Measurements from ENCODE around the gene TMEM191C. TPM values are rescaled to one million over a fixed set of nuclear protein-coding genes. Genes with fewer than 3 reads are reported as not detected.

TMEM191C gene
- 0.37 to 1.4 TPM (median 0.79 TPM) in 5 replicates for total RNA-seq (2022; extraction: Qiagen RNA extraction)

DNA sequence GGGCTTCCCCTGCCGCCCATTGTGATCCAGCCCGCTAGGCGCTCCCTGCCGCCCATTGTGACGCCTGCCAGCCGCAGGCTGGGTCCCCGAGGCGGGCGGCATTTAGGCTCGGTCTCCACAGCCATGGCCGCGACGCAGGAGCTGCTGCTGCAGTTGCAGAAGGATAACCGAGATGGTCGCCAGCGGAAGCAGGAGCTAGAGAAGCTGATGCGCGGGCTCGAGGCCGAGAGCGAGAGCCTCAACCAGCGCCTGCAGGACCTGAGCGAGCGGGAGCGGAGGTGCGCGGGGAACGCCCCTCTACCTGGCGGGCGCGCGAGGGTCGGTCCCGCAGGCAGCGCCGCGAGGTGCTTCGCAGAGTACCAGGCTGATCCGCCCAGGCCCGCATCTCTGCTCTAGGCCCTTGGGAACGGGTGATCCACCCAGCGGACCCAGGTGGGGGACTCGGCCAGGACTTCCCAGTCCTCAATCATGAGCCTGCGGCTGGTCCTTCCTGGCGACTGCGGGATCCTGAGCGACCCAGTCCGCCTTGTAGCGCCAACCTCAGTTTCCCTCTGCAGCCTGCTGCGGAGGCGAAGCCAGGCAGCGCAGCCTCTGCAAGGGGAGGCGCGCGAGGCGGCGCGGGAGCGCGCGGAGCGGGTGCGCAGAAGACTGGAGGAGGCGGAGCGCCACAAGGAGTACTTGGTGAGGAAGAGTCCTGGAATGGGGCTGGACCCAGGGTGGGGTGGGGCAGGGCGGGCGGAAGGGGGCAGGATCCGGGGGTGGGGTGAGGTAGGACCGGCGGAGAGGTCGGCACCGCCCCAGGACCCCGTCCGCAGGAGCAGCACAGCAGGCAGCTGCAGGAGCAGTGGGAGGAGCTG lies at the start of gene TMEM191C:
Gene TMEM191C, plus strand, starts transcription at position 51 of the 857 bp plus-strand sequence. Its CDS starts 73 bp downstream, at position 124.

Other genes with a start within 250 kb of the TMEM191C start
- gene RIMBP3B, start 83.6 kb upstream of the TMEM191C start, total RNA-seq (2022; extraction: Qiagen RNA extraction) = 0.26 to 0.71 TPM (median 0.35 TPM) in 5 replicates
- 2.3 to 3.2 TPM (median 2.9 TPM) in 5 replicates for gene HIC2, start 50.0 kb upstream of the TMEM191C start, total RNA-seq (2022; extraction: Qiagen RNA extraction)
- gene RIMBP3C, start 84.1 kb downstream of the TMEM191C start, total RNA-seq (2022; extraction: Qiagen RNA extraction) = 0.13 to 0.22 TPM (median 0.15 TPM) in 4 of 5 replicates, not detected in the other
- gene UBE2L3, start 100.3 kb downstream of the TMEM191C start, total RNA-seq (2022; extraction: Qiagen RNA extraction) = 60.6 to 77.4 TPM (median 62.9 TPM) in 5 replicates
- gene YDJC, start 162.6 kb downstream of the TMEM191C start, total RNA-seq (2022; extraction: Qiagen RNA extraction) = 32.3 to 59.5 TPM (median 54.4 TPM) in 5 replicates
- gene CCDC116, start 165.4 kb downstream of the TMEM191C start, total RNA-seq (2022; extraction: Qiagen RNA extraction) = 0.06 to 0.13 TPM (median 0.06 TPM) in 3 of 5 replicates, not detected in the others
- gene SDF2L1, start 174.9 kb downstream of the TMEM191C start, total RNA-seq (2022; extraction: Qiagen RNA extraction) = 34.5 to 58.0 TPM (median 53.9 TPM) in 5 replicates
- gene PPIL2, start 198.6 kb downstream of the TMEM191C start, total RNA-seq (2022; extraction: Qiagen RNA extraction) = 16.3 to 20.9 TPM (median 19.7 TPM) in 5 replicates

Measured in A549 treated with Mapracorat at 1 μM for 4 hours (cell line).